Epithelial cell of esophagus (primary cell): ENCODE data around the gene GJD3.

Experiments
- DNase-seq: peaks from one replicate; pipeline ENCODE4 v3.0.0; 2010; ENCODE audit warnings: low read depth
- H3K4me3 ChIP-seq: 2 replicates; pipeline ENCODE4 v1.5.1; 2011; ENCODE audit warnings: mild to moderate bottlenecking, low read length, control low read depth
- TF ChIP-seq, protein P1 (sequence below): IDR thresholded peaks from 2 replicates; pipeline ENCODE4 v1.5.1; 2011; ENCODE audit warnings: low read depth, mild to moderate bottlenecking, low read length, control low read depth, inconsistent platforms; ENCODE audit not compliant: insufficient read depth; ENCODE audit errors: missing control alignments

Gene GJD3

GRCh38 chr17:40326832-40327199, 37.7 kb downstream of the GJD3 start:
- DNase-seq = no peak
- TF ChIP-seq, protein P1, sequence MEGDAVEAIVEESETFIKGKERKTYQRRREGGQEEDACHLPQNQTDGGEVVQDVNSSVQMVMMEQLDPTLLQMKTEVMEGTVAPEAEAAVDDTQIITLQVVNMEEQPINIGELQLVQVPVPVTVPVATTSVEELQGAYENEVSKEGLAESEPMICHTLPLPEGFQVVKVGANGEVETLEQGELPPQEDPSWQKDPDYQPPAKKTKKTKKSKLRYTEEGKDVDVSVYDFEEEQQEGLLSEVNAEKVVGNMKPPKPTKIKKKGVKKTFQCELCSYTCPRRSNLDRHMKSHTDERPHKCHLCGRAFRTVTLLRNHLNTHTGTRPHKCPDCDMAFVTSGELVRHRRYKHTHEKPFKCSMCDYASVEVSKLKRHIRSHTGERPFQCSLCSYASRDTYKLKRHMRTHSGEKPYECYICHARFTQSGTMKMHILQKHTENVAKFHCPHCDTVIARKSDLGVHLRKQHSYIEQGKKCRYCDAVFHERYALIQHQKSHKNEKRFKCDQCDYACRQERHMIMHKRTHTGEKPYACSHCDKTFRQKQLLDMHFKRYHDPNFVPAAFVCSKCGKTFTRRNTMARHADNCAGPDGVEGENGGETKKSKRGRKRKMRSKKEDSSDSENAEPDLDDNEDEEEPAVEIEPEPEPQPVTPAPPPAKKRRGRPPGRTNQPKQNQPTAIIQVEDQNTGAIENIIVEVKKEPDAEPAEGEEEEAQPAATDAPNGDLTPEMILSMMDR = no peak
- H3K4me3 ChIP-seq = no peak overlapping the region

DNA sequence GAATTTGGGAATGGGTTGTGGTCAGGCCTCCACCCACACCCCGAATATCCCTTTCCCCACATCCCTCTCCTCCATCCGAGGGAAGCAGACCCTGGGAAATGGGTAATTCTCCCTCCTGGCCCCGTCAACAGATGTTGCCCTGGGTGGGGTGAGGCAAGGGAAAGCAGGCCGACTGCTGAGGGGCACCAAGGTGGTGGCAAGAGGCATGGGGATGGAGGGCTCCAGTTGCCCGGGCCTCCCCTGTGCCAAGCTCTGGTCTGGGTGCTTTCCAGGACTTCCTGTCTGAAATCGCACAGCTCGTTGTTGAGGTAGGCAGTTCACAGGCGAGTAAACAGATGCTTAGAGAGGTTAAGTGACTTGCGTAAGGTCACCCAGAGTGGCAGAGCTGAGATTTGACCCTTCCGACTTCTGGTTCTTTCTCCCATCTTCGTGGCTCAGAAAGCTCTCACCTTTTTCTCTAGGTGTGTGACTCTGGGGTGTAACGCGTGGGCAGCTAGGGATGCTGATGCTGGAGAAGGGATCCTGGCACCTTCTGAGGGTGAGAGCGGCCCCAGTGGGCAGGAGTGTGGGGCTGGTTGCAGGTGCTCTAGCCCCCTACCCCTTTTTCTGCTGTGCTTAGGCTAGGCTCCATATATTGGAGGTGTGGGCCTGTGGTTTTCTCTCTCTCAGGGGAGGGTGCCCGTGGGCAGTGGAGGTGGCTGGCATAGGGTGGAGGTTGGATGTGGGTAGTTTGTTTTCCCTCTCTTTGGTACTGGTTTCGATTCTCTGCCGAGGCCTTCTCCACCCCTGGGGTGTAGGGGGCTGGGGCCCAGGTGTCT, 38.3 kb downstream of the GJD3 start:
- TF ChIP-seq, protein P1 = no peak
- no peak for DNase-seq
- H3K4me3 ChIP-seq = no peak overlapping the region

DNA sequence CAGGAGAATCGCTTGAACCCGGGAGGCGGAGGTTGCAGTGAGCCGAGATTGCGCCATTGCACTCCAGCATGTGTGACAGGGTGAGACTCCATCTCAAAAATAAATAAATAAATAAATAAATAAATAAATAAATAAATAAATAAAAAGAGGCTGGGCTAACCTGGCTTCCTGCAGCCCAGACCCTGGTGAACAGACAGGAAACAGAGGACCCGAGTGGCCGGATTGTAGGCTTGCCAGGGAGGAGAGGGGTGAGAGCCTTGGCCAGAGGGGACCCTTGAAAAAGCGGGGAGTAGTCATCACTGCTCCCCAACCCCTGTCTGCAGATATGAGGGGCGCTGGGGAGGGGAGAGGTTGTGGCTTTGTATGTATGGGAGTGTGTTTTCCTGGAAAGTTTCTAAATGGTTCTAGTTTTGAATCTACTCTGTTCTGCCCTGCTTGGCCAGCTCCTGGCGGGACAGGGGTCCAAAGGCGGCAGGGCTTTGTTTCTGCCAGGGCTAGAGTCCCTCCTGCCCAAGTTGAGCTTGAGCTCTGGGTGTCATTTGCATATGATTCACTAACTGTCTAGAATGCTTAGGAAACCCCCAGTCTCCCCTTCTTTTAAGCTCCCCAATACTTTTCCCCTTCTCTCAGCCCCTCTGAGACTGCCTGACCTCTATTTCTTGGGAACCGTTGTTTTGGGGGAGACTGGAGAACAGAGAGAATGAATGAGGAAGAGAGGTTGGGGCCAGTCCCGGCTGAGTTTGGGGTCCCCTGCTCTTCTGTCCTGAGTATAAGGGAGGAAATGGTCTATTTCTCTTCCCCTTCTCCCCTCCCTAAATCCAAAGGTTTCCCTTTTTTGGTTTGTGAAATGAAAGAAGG, 39.2 kb downstream of the GJD3 start:
- H3K4me3 ChIP-seq = no peak overlapping the region
- TF ChIP-seq, protein P1 = no peak
- no peak for DNase-seq

DNA sequence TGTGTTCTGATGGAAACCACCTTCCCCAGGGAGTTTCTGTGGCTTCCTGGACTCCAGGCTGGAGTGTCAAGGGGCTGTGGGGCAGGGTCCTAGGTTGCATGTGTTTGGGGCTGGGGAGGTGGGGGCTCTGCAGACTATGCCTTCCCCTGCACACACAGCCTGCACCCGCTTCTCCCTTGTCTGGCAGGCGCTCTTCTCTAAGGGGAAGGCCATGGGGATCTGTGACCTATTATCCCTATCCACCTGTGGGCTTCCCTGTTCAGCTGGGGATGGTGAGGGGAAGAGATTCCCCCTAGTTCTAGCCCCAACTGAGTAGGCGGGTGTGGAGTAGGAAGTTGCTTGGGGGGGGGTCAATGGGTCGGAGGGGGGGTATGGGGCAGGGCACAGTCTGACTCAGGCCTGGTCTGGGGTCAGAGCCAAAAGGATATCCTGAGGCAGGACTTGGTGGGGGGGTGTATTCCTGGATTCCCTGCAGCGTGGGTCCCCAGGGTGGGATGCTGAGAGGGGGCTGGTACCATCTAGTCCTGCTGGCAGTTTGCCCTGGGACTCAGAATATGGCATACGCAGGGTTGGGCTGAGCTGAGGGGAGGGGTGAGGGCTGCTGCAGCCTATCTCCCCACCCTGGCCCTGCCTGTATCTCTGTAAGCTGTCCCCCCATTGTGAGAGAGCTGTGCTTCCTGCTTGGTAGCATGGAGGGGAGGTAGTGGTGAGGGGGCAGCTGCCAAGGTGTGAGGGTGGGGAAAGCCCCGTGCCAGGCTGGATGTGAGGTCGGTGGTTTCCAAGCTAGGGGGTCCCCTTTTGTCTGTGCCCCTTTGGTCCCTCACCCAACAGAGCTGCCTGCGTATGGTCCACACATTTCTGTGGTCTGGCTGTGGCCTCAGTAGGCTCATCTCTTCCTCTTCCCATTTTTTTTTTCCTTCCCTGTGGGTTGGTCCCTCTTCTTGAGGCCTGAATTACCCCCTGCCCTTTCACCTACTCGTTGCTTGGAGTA, 40.9 kb downstream of the GJD3 start:
- H3K4me3 ChIP-seq = no peak overlapping the region
- TF ChIP-seq, protein P1 = no peak
- no peak for DNase-seq

DNA sequence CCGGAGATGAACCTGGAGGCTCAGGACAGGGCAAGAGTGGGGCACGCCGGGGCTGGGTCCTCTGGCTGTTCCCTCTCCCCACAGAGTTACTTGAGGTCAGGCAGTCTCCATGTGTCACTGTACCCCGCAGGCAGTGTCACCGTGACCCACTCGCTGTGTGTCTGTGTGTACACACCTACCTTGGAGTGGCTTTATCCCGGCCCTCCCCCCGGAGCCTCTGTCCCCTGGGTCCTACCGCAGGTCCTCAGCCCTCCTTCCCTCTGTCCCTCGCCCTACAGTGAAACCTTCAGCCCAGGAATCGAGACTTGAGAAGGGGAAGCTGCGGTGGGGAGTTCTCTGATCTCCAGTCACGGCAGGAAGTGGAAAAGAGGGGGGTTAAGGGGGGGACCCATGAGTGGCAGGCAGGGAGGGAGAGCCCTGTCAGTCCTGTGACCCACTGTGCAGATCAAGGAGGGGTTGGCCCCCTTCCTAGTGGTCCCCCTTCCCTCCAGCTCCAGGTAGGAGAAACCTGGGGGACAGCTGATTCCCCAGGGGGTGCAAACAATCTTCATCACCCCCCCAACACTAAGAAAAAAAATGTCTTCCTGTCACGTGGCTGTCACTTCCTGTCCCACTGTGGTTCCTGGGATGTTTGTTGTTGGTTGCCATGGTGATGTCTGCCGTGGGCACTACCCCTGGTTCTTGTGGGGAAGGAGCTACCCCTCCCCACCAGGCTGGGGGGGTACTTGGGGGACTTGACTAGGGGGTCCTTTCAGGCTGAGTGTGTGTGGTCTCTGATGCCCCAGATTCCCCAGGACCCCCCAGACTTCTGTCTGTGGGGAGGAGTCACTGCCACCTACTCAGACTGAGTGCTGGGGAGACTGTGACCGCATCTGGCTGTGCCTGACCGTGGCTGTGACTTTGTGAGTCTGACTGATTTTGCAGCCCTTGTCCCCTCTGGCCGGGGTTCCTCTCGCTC, 41.9 kb downstream of the GJD3 start:
- peak overlapping the region; percentile 3 for H3K4me3 ChIP-seq
- TF ChIP-seq, protein P1 = no peak
- DNase-seq = no peak
